Measurements from ENCODE around the gene SLC25A42.

SLC25A42 gene

GRCh38 chr19:19109601-19110000 lies 45.8 kb downstream of the SLC25A42 start:
- TF ChIP-seq CTCF (IDR thresholded peaks at IDR 0.05; ENCODE audit: low read depth, low read length), result no peak
- H3K4me3 ChIP-seq (ENCODE audit: low read depth, low read length), result no peak overlapping the region

- H3K4me3 ChIP-seq (ENCODE audit: low read depth, low read length), result no peak overlapping the region
- peak; percentile 35 for TF ChIP-seq CTCF (IDR thresholded peaks at IDR 0.05; ENCODE audit: low read depth, low read length)
Measured at GRCh38 chr19:19110410-19111135, 46.8 kb downstream of the SLC25A42 start.

- H3K4me3 ChIP-seq (ENCODE audit: low read depth, low read length), result no peak overlapping the region
- no peak for TF ChIP-seq CTCF (IDR thresholded peaks at IDR 0.05; ENCODE audit: low read depth, low read length)
Measured at GRCh38 chr19:19111136-19111835, 47.5 kb downstream of the SLC25A42 start.

GRCh38 chr19:19111967-19112580 lies 48.3 kb downstream of the SLC25A42 start:
- H3K4me3 ChIP-seq (ENCODE audit: low read depth, low read length), result no peak overlapping the region
- no peak for TF ChIP-seq CTCF (IDR thresholded peaks at IDR 0.05; ENCODE audit: low read depth, low read length)

GRCh38 chr19:19113040-19113626 lies 49.3 kb downstream of the SLC25A42 start:
- H3K4me3 ChIP-seq (ENCODE audit: low read depth, low read length), result no peak overlapping the region
- TF ChIP-seq CTCF (IDR thresholded peaks at IDR 0.05; ENCODE audit: low read depth, low read length), result no peak

- no peak overlapping the region for H3K4me3 ChIP-seq (ENCODE audit: low read depth, low read length)
- TF ChIP-seq CTCF (IDR thresholded peaks at IDR 0.05; ENCODE audit: low read depth, low read length), result peak; percentile 61
Measured at GRCh38 chr19:19115954-19116353, 52.2 kb downstream of the SLC25A42 start.

Data from WI38 (cell line).